ENCODE results near the gene ZMYND8.

- TF ChIP-seq CTCF (IDR thresholded peaks at IDR 0.05) (no peak), POLR2AphosphoS5 (IDR thresholded peaks at IDR 0.05) (no peak), POLR2A (IDR thresholded peaks at IDR 0.05) (no peak), EP300 (IDR thresholded peaks at IDR 0.05) (no peak)
These were observed 73.6 kb downstream of the ZMYND8 start for GRCh38 chr20:47282864-47283263.
